ENCODE measurements around the gene TKFC.

TKFC gene

DNA sequence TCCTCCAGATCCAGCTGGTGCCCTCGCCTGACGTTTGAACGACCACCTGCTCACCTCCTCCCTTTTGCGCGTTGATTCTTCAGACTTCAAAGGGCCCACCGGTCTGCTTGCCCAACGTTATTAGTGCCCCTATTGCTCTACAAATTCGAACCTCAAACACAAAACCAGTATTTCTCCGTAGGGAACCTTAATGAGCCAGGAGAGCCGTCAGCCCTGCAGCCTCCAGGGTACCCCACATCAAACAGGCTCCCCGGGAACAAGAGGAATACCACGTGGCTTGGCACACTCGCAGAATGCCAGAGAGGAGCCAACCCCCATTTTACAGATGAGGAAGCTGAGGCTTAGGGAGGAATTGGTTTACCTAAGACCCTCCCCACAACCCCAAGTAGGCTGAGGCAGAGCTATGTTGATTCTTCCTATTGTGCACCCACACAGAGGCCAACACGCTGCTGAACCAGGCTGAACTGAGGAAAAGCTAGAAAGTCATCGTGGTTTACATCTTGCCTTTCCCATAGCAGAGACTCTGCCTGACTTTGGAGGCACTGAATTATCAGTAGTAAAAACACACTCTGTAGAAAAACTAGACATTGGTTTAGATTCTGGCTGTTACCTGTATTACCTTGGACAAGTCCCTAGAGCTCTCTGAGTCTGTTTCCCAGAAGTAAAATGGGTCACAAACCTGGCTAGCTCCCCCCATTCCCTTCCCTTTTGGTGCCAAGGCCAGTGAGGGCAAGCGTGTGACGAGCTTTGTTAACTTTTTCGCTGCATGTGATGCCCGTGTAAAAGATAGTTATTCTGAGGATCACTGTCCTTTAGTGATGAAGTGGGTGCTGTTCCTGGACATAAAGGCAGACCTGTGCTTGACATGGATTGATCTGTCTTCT is 764 bp downstream of the TKFC start:
- Histone ChIP-seq H3K9ac (ENCODE audit: low read length) (peak overlapping the region; percentile 90), H3K4me1 (ENCODE audit: low read length) (peaks cover 29% of the 10 kb centered on the region), H3K36me3 (replicated peaks; ENCODE audit: low read depth, low read length) (peaks cover 26% of the 10 kb centered on the region), H3K4me3 (ENCODE audit: low read length) (peak overlapping the region; percentile 89), H3K79me2 (ENCODE audit: low read length) (peaks cover 53% of the 10 kb centered on the region), H3K4me2 (ENCODE audit: low read length) (peak overlapping the region; percentile 96), H2AFZ (ENCODE audit: low read depth, low read length) (peak overlapping the region; percentile 2; the same call in 1 of the 2 replicates), H3K9me3 (ENCODE audit: insufficient read depth, low read length) (no peaks in the 10 kb centered on the region), H3K27ac (ENCODE audit: low read length) (peak overlapping the region; percentile 54), H4K20me1 (ENCODE audit: insufficient read depth, low read length) (peaks cover 14% of the 10 kb centered on the region), H3K27me3 (ENCODE audit: low read depth, low read length) (no peaks in the 10 kb centered on the region)
- TF ChIP-seq CTCF (IDR thresholded peaks at IDR 0.05; ENCODE audit: low read depth, low read length) (no peak), EZH2phosphoT487 (IDR thresholded peaks at IDR 0.05; ENCODE audit: low read depth) (no peak)

- peaks cover 17% of the 10 kb centered on the region for H3K36me3 ChIP-seq (replicated peaks; ENCODE audit: low read depth, low read length)
- no peak overlapping the region for H3K9ac ChIP-seq (ENCODE audit: low read length)
- peak overlapping the region; percentile 96; the same call in 1 of the 2 replicates for H3K4me2 ChIP-seq (ENCODE audit: low read length)
- peaks cover 44% of the 10 kb centered on the region for H3K79me2 ChIP-seq (ENCODE audit: low read length)
- H3K4me1 ChIP-seq (ENCODE audit: low read length), result peaks cover 29% of the 10 kb centered on the region
- H3K9me3 ChIP-seq (ENCODE audit: insufficient read depth, low read length), result no peaks in the 10 kb centered on the region
- peaks cover 14% of the 10 kb centered on the region for H4K20me1 ChIP-seq (ENCODE audit: insufficient read depth, low read length)
- TF ChIP-seq CTCF (IDR thresholded peaks at IDR 0.05; ENCODE audit: low read depth, low read length) (no peak), EZH2phosphoT487 (IDR thresholded peaks at IDR 0.05; ENCODE audit: low read depth) (no peak)
- H2AFZ ChIP-seq (ENCODE audit: low read depth, low read length), result no peak overlapping the region
- H3K4me3 ChIP-seq (ENCODE audit: low read length), result no peak overlapping the region
- no peaks in the 10 kb centered on the region for H3K27me3 ChIP-seq (ENCODE audit: low read depth, low read length)
- no peak overlapping the region for H3K27ac ChIP-seq (ENCODE audit: low read length)
Measured at GRCh38 chr11:61334434-61335354, 1.7 kb downstream of the TKFC start.

- Histone ChIP-seq H3K27me3 (ENCODE audit: low read depth, low read length) (no peaks in the 10 kb centered on the region), H3K36me3 (replicated peaks; ENCODE audit: low read depth, low read length) (peaks cover 11% of the 10 kb centered on the region), H3K27ac (ENCODE audit: low read length) (no peak overlapping the region), H3K9ac (ENCODE audit: low read length) (no peak overlapping the region), H3K4me1 (ENCODE audit: low read length) (peaks cover 29% of the 10 kb centered on the region), H3K79me2 (ENCODE audit: low read length) (peaks cover 37% of the 10 kb centered on the region), H3K4me3 (ENCODE audit: low read length) (no peak overlapping the region), H3K9me3 (ENCODE audit: insufficient read depth, low read length) (no peaks in the 10 kb centered on the region), H4K20me1 (ENCODE audit: insufficient read depth, low read length) (peaks cover 14% of the 10 kb centered on the region), H2AFZ (ENCODE audit: low read depth, low read length) (no peak overlapping the region), H3K4me2 (ENCODE audit: low read length) (no peak overlapping the region)
- no peak for TF ChIP-seq CTCF (IDR thresholded peaks at IDR 0.05; ENCODE audit: low read depth, low read length)
Measured at GRCh38 chr11:61335355-61335710, 2.3 kb downstream of the TKFC start.
